Jurkat, Clone E6-1 (cell line): ENCODE data around the gene COL18A1.
"Not testable (repeated sequence)": the region's sequence is repeated elsewhere in the genome, so short reads cannot be mapped to it uniquely, and the experiment has no call there.

Experiments
- DNase-seq: peaks from one replicate; pipeline ENCODE4 v3.0.0-alpha.2; 2011; ENCODE audit warnings: low read depth, low spot score
- H3K4me3 ChIP-seq: 2 replicates; pipeline ENCODE4 v1.5.1; 2011; ENCODE audit warnings: mild to moderate bottlenecking, low read length, control low read depth, moderate library complexity

The COL18A1 gene

GRCh38 chr21:45433911-45434644, 29.1 kb downstream of the COL18A1 start:
- no peak for DNase-seq
- no peak overlapping the region for H3K4me3 ChIP-seq

DNA sequence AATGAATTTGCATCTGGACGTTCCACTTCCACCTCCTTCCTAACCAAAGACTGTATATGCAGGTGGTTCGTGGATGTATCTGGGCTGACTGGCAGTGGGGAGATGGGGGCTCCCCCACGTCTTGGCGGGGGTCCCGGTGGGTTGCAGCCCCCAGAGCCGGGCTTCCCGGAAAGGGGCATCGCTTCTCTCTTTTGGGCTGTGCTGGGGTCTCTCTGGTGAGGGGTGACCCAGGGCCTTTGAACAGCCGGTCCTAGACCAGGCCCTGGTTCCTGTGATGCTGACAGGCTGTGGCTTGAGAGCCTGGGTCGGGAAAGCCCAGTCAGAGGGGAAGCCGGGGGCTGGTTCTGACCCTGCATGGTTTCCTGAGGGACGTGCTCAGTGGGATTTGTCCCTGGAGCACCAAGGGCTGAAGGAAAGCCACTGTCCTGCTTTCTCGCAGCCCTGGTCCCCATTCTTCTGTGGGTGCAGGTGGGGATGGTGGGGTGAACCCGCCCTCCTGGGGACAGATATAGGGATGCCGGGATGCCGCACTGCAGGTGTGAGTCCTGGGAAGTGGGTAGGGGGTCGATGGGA, 29.8 kb downstream of the COL18A1 start:
- no peak overlapping the region for H3K4me3 ChIP-seq
- DNase-seq: no peak

DNA sequence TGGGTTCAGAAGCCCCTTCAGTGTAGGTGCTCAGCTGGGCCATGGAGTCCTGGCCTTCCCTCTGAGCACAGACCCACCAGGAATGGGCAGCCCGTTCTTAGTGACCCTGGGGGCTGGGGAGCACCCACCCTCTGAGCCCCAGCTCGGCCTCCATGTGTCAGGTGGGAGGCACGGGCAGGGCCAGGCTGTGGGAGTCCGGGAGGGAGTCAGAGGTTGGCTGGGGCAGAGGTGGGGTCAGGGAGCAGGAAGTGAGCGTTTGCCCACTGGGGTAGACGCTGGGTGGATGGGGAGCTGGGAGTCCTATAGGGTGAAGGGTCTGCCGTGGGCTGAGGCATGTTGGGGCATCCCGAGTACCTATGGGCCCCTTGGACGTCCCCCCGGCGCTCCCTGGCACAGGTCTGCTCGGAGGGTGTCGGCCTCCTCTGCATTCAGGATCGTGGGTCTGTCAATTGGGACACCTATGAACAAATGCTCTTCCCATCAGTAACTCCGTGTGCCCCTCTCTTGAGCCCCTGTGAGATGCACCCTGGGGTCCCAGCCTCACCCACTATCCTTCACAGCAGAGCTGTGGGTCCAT, 30.5 kb downstream of the COL18A1 start:
- no peak for DNase-seq
- H3K4me3 ChIP-seq: no peak overlapping the region

DNA sequence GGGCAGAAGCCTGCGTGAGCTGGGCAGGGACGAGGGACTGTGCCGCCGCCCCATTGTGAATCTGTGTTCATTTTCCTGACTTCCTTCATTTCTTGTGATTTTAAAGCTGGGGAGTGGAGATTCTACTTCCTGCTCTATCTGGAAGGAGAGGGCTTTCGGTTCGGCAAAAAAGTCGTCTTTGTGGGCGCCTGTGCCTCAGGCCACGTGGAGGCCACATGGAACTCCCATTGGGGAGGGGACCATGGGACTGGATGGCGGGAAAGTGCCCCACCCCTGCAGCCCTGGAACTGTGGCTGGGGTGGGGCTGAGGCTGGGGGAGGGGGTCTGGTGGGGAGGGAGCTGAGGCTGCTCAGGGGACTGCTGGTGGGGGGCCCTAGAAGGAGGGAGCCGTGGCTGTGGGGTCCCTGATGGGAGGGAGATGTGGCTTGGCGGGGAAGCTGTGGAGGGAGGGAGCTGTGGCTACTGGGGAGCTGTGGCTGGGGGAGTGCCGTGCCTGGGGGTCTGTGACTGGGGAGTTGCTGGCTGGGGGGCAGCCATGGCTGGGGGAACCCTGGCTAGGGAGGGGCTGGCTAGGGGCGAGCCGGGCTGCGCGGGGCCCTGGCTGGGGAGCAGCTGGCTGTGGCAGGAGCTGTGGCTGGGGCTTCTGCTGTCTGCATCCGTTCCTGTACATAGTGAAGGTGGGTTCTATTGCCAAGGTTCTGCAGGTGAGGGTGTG, 31.5 kb downstream of the COL18A1 start:
- H3K4me3 ChIP-seq: no peak overlapping the region
- no peak for DNase-seq

DNA sequence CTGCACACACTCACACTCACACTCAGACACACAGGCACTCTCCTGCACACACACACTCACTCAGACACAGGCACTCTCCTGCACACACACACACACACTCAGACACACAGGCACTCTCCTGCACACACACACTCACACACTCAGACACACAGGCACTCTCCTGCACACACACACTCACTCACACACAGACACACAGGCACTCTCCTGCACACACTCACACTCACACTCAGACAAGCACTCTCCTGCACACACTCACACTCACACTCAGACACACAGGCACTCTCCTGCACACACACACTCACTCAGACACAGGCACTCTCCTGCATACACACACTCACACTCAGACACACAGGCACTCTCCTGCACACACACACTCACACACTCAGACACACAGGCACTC, 32.9 kb downstream of the COL18A1 start:
- DNase-seq, H3K4me3 ChIP-seq: not testable (repeated sequence)

- no peak overlapping the region for H3K4me3 ChIP-seq
- no peak for DNase-seq
These were observed 33.6 kb downstream of the COL18A1 start for GRCh38 chr21:45438391-45439145.

GRCh38 chr21:45439161-45439872, 34.4 kb downstream of the COL18A1 start:
- DNase-seq: peak; percentile 63
- H3K4me3 ChIP-seq: peak overlapping the region; percentile 9; the same call in 1 of the 2 replicates

- DNase-seq: no peak
- H3K4me3 ChIP-seq: no peak overlapping the region
These were observed 35.0 kb downstream of the COL18A1 start for GRCh38 chr21:45439901-45440461.

DNA sequence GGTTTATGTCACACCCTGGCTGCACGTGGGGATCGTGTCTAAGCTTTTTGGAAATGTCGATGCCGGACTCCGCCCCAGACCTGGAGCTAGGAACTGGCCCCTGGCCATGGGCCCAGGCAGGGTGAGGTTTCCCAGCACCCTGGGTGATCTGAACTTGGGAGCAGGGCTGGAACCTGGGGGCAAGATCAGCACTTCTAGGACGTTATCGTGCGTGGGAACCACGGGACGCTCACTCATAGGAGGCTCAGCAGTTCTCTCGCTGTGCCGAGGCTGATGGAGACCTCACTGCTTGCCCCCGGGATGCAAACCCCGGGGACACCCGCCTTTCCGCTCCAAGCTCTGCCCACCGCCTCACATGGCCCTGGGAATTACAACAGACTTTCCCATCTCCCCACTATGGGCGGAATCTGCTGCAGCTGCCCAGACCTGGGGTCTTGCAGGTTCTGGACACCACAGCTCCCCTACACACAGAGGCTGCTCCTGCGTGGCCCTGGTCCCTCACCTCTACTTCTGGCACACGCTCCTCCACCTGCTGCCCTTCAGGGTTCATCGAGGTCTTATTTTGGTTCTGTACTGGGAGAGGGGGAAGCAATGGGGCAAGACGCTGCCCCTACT, 35.9 kb downstream of the COL18A1 start:
- no peak for DNase-seq
- H3K4me3 ChIP-seq: no peak overlapping the region

DNA sequence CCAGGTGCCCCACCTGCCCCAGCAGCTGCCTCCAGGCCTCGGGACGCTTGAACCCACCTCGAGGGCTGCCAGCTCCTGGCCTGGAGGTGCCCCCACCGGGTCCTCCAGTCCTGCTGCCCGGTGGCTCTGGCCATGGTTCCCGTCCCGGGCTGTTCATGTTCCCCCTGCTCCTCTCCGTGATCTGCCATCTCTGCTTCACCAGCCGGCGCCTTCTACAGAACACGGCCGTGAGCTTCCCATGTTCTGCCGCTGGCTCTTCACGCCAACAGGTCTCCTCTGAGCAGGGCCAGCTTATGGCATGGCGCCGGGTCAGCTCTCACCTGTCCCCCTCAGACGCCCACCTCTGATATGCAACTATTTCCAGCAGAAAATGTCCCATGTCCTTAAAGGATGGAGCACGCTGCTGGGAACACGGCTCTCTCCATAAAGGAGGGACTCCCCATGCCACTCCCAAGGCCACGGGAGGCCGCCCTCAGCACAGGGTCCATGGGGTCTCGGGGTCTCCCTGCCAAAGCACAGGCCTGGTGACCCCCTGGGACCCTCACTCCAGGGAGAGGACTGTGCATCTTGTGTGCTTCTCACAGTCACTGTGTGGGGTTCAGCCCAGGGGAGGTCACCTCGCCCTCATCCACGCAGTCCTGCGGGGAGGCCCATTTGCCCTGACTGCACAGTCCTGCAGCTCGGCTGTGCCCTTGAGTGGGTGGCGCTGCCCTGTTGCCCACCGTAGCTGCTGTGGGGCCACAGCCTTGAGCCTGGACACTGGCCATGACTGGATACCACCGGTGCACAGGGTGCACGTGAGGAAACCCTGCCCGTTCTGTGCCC, 36.7 kb downstream of the COL18A1 start:
- DNase-seq: no peak
- no peak overlapping the region for H3K4me3 ChIP-seq

- no peak overlapping the region for H3K4me3 ChIP-seq
- DNase-seq: no peak
These were observed 37.3 kb downstream of the COL18A1 start for GRCh38 chr21:45442276-45442675.

- not testable (repeated sequence) for DNase-seq
These were observed 38.0 kb downstream of the COL18A1 start for GRCh38 chr21:45442686-45443594.

GRCh38 chr21:45443595-45444181, 38.7 kb downstream of the COL18A1 start:
- no peak overlapping the region for H3K4me3 ChIP-seq
- DNase-seq: no peak

More at GRCh38 chr21:45442686-45443594, 38.0 kb downstream of the COL18A1 start:
- H3K4me3 ChIP-seq: not testable (repeated sequence)

- no peak overlapping the region for H3K4me3 ChIP-seq
- DNase-seq: no peak
These were observed 39.4 kb downstream of the COL18A1 start for GRCh38 chr21:45444385-45444784.

DNA sequence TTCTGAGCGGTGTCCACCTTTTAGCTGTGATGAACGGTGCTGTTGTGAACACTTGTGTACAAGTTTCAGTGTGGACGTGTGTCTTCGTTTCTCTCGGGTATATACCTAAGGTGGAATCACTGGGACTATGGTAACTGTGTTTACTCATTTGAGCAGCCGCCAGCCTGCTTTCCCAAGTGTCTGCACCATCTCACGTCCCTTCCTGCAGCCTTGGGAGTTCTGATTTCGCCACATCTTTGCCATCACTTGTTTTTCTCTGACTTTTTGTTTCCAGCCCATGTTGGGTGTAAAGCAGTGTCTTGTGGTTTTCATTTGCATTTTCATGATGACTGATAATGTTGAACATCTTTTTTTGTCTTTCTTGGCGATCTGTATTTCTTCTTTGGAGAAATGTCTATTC, 40.4 kb downstream of the COL18A1 start:
- DNase-seq: no peak
- no peak overlapping the region for H3K4me3 ChIP-seq

DNA sequence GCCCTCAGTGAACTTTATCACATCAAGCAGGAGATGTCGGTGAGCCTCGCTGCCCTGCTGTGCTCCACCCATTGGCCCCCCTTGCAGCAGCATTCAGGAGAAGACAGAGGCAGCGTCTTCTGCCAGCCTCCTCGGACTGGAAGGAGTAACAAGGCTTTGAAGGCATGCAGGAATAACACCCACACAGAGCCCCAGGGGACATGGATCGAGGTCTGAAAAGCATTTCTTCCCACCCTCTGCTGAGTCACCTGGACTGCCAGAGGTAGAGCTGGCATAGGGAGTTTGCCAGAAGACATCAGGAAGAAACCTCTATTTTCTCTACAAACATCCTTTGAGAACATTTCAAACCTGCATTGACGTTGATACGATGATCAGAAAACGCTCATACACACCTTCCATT, 42.9 kb downstream of the COL18A1 start:
- no peak for DNase-seq
- no peak overlapping the region for H3K4me3 ChIP-seq
